ENCODE results near the gene AFF3. TPM values are rescaled to one million over a fixed set of nuclear protein-coding genes. Genes with fewer than 3 reads are reported as not detected.
A peak's percentile ranks its signal among the peaks of the same experiment; 100 is the strongest.

AFF3 gene
- total RNA-seq, 1 experiment from 2014 or later: not detected

GRCh38 chr2:99821039-99821438 lies 321.4 kb downstream of the AFF3 start:
- intact Hi-C loops (cut with micrococcal nuclease; ENCODE audit: unreplicated experiment): no loop called here
- Histone ChIP-seq H3K27ac (ENCODE audit: low read depth, low read length, poor library complexity, severe bottlenecking) (no peak overlapping the region), H3K9me3 (ENCODE audit: low read depth, low read length, poor library complexity, severe bottlenecking) (no peaks in the 10 kb centered on the region), H3K4me1 (ENCODE audit: insufficient read depth, low read length, poor library complexity, severe bottlenecking) (no peaks in the 10 kb centered on the region), H3K36me3 (ENCODE audit: insufficient read depth, low read length, poor library complexity, severe bottlenecking) (no peaks in the 10 kb centered on the region), H3K4me3 (ENCODE audit: low read depth, low read length, poor library complexity, severe bottlenecking) (no peak overlapping the region), H3K27me3 (replicated peaks; ENCODE audit: insufficient read depth, low read depth, low read length, poor library complexity) (peaks cover 20% of the 10 kb centered on the region)
- no TSS peak for BruUV-seq (replicated peaks)
- ChIA-PET POLR2A (ENCODE audit: low non-redundant PET) (no interaction called here), CTCF (no interaction called here)
- DNase-seq (ENCODE audit: low spot score): no peak
- TF ChIP-seq EZH2 (IDR thresholded peaks at IDR 0.05; ENCODE audit: borderline replicate concordance, low read depth, low read length, poor library complexity, severe bottlenecking): no peak
- TF ChIP-seq, protein P1, sequence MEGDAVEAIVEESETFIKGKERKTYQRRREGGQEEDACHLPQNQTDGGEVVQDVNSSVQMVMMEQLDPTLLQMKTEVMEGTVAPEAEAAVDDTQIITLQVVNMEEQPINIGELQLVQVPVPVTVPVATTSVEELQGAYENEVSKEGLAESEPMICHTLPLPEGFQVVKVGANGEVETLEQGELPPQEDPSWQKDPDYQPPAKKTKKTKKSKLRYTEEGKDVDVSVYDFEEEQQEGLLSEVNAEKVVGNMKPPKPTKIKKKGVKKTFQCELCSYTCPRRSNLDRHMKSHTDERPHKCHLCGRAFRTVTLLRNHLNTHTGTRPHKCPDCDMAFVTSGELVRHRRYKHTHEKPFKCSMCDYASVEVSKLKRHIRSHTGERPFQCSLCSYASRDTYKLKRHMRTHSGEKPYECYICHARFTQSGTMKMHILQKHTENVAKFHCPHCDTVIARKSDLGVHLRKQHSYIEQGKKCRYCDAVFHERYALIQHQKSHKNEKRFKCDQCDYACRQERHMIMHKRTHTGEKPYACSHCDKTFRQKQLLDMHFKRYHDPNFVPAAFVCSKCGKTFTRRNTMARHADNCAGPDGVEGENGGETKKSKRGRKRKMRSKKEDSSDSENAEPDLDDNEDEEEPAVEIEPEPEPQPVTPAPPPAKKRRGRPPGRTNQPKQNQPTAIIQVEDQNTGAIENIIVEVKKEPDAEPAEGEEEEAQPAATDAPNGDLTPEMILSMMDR (conservative IDR thresholded peaks at IDR 0.05; ENCODE audit: low read depth, low read length): no peak

DNA sequence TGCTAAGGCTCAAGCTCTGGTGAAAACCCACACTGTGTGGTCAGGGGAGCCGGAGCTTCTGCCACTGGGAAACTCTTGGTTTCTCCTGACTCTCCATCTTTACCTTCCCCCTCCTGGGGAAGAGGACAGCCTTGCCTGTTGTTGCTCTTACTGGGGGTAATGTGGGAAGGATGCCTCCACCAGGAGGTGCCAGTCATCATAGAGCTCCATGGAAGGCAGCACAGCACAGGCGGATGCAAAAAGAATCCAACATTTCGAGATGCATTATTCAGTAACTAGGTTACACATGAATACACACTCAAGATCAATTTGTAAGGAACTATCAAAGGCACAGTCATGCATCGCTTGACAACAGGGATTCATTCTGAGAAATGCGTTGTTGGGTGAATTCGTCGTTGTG lies 322.6 kb downstream of the AFF3 start:
- ChIA-PET CTCF (no interaction called here), POLR2A (ENCODE audit: low non-redundant PET) (no interaction called here)
- Histone ChIP-seq H3K27ac (ENCODE audit: low read depth, low read length, poor library complexity, severe bottlenecking) (no peak overlapping the region), H3K4me3 (ENCODE audit: low read depth, low read length, poor library complexity, severe bottlenecking) (no peak overlapping the region), H3K4me1 (ENCODE audit: insufficient read depth, low read length, poor library complexity, severe bottlenecking) (no peaks in the 10 kb centered on the region), H3K27me3 (replicated peaks; ENCODE audit: insufficient read depth, low read depth, low read length, poor library complexity) (peaks cover 18% of the 10 kb centered on the region), H3K36me3 (ENCODE audit: insufficient read depth, low read length, poor library complexity, severe bottlenecking) (no peaks in the 10 kb centered on the region), H3K9me3 (ENCODE audit: low read depth, low read length, poor library complexity, severe bottlenecking) (no peaks in the 10 kb centered on the region)
- DNase-seq (ENCODE audit: low spot score): no peak
- TF ChIP-seq, protein P1 (conservative IDR thresholded peaks at IDR 0.05; ENCODE audit: low read depth, low read length): 0 out of 2 replicates have a peak, but pooled peaks have one; percentile 25
- no peak for TF ChIP-seq EZH2 (IDR thresholded peaks at IDR 0.05; ENCODE audit: borderline replicate concordance, low read depth, low read length, poor library complexity, severe bottlenecking)
- intact Hi-C loops (cut with micrococcal nuclease; ENCODE audit: unreplicated experiment): no loop called here
- no TSS peak for BruUV-seq (replicated peaks)

DNA sequence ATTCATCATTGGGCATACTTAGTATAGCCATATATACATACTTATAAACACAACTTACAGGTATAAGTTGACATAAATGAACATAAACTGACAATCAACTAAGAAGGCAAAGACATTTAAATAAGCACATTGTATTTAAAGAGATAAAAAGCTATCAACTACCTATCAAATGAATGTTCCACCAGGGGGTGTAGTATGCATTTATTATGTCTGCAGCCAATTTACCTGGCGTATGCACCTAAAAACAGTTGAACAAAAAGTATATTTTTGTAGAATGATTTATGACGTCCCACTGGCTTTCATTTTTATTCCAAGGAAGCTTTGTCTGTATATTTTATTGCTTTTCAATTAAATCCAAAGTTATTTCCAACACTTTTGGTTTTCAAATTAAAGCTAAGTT lies 323.5 kb downstream of the AFF3 start:
- Histone ChIP-seq H3K27me3 (replicated peaks; ENCODE audit: insufficient read depth, low read depth, low read length, poor library complexity) (peaks cover 18% of the 10 kb centered on the region), H3K27ac (ENCODE audit: low read depth, low read length, poor library complexity, severe bottlenecking) (no peak overlapping the region), H3K9me3 (ENCODE audit: low read depth, low read length, poor library complexity, severe bottlenecking) (no peaks in the 10 kb centered on the region), H3K4me3 (ENCODE audit: low read depth, low read length, poor library complexity, severe bottlenecking) (no peak overlapping the region), H3K36me3 (ENCODE audit: insufficient read depth, low read length, poor library complexity, severe bottlenecking) (no peaks in the 10 kb centered on the region), H3K4me1 (ENCODE audit: insufficient read depth, low read length, poor library complexity, severe bottlenecking) (no peaks in the 10 kb centered on the region)
- no peak for DNase-seq (ENCODE audit: low spot score)
- intact Hi-C loops (cut with micrococcal nuclease; ENCODE audit: unreplicated experiment): no loop called here
- TF ChIP-seq, protein P1 (conservative IDR thresholded peaks at IDR 0.05; ENCODE audit: low read depth, low read length): no peak; the same call in 1 of the 2 replicates
- no peak for TF ChIP-seq EZH2 (IDR thresholded peaks at IDR 0.05; ENCODE audit: borderline replicate concordance, low read depth, low read length, poor library complexity, severe bottlenecking)
- POLR2A ChIA-PET (ENCODE audit: low non-redundant PET): no interaction called here
- CTCF ChIA-PET: no interaction called here
- BruUV-seq (replicated peaks): no TSS peak

All from A673 (cell line).